H1 (cell line): ENCODE measurements around the gene TANC1. TPM values are rescaled to one million over a fixed set of nuclear protein-coding genes. Genes with fewer than 3 reads are reported as not detected.

Source experiments
- CTCF ChIA-PET: fragments of 300-600 bp; sonication (Branson Sonifier 250); formaldehyde crosslinking; loops from one replicate; lab custom pipeline; 2021; ENCODE audit not compliant: partially characterized antibody; lab: Charles Lee
- POLR2A ChIA-PET: fragments of 300-600 bp; sonication (Branson Sonifier 250); formaldehyde crosslinking; loops from one replicate; lab custom pipeline; 2021; ENCODE audit warnings: inconsistent platforms; ENCODE audit not compliant: partially characterized antibody; lab: Charles Lee
- DNase-seq, 2 experiments: peaks; one replicate each; pipeline versions ENCODE4 v3.0.0 to v3.0.0-alpha.2; 2010 to 2022; ENCODE audit warnings: low spot score in 2 of 2, low read depth in 1 of 2, mixed read lengths in 1 of 2
- FAIRE-seq: peaks from 2 replicates; lab custom pipeline; 2011; peaks lifted over from hg19 to GRCh38; lab: Jason Lieb, UNC
- H2AFZ ChIP-seq: 2 replicates; pipeline ENCODE4 v1.8.1; 2012; ENCODE audit warnings: low read length, inconsistent platforms
- H2AK5ac ChIP-seq: 2 replicates; pipeline ENCODE4 v1.6.1; 2013; ENCODE audit warnings: low read depth, low read length
- H2BK120ac ChIP-seq: replicated peaks from 2 replicates; pipeline ENCODE3; 2013; ENCODE audit warnings: low read depth, low read length, inconsistent platforms
- H2BK12ac ChIP-seq: 2 replicates; pipeline ENCODE4 v1.6.1; 2013; ENCODE audit warnings: low read depth, low read length
- H2BK15ac ChIP-seq: 2 replicates; pipeline ENCODE4 v1.6.1; 2013; ENCODE audit warnings: low read length
- H2BK20ac ChIP-seq: 2 replicates; pipeline ENCODE4 v1.6.1; 2013; ENCODE audit warnings: low read length
- H2BK5ac ChIP-seq: 2 replicates; pipeline ENCODE4 v1.6.1; 2013; ENCODE audit warnings: low read depth, low read length
- H3K14ac ChIP-seq: 2 replicates; pipeline ENCODE4 v1.6.1; 2013; ENCODE audit warnings: inconsistent platforms; ENCODE audit not compliant: insufficient read length
- H3K18ac ChIP-seq: 2 replicates; pipeline ENCODE4 v1.6.1; 2013; ENCODE audit warnings: low read length; ENCODE audit errors: extremely low read depth
- H3K23ac ChIP-seq: 2 replicates; pipeline ENCODE4 v1.6.1; 2013; ENCODE audit warnings: inconsistent platforms; ENCODE audit not compliant: insufficient read length
- H3K23me2 ChIP-seq: 2 replicates; pipeline ENCODE4 v1.6.1; 2013; ENCODE audit warnings: low read depth, low read length
- H3K27ac ChIP-seq: 2 replicates; pipeline ENCODE4 v1.6.1; 2011; ENCODE audit warnings: low read depth, low read length, inconsistent platforms
- H3K27me3 ChIP-seq, 4 experiments: replicated peaks in 1 of 4; 1 replicate in 1 of 4; 2 replicates in 3 of 4; pipeline versions ENCODE4 v1.6.1 to v1.8.1; 2011 to 2013; ENCODE audit warnings: low read length in 3 of 4, mild to moderate bottlenecking in 3 of 4, inconsistent platforms in 2 of 4, mixed read lengths in 2 of 4, moderate library complexity in 1 of 4; ENCODE audit not compliant: control insufficient read depth in 3 of 4, insufficient read depth in 3 of 4; ENCODE audit errors: extremely low read depth in 1 of 4
- H3K36me3 ChIP-seq, 4 experiments: 2 replicates each; pipeline versions ENCODE4 v1.6.1 to v1.8.1; 2011 to 2013; ENCODE audit warnings: mild to moderate bottlenecking in 4 of 4, low read length in 3 of 4, moderate library complexity in 2 of 4, control low read depth in 1 of 4, inconsistent platforms in 1 of 4; ENCODE audit not compliant: insufficient read depth in 4 of 4, control insufficient read depth in 2 of 4
- H3K4ac ChIP-seq: replicated peaks from 2 replicates; pipeline ENCODE3; 2013; ENCODE audit warnings: low read length, low read depth, mixed read lengths, inconsistent platforms; ENCODE audit not compliant: insufficient read length
- H3K4me1 ChIP-seq, 4 experiments: replicated peaks in 1 of 4; 1 replicate in 1 of 4; 2 replicates in 3 of 4; pipeline versions ENCODE4 v1.6.1 to v1.8.1; 2011 to 2013; ENCODE audit warnings: low read length in 3 of 4, inconsistent platforms in 2 of 4, mixed read lengths in 1 of 4; ENCODE audit not compliant: insufficient read depth in 4 of 4, control insufficient read depth in 3 of 4
- H3K4me2 ChIP-seq, 2 experiments: 2 replicates each; pipeline versions ENCODE4 v1.6.1 to v1.8.1; 2011 to 2013; ENCODE audit warnings: low read depth in 2 of 2, low read length in 2 of 2, control low read depth in 1 of 2, inconsistent platforms in 1 of 2, mild to moderate bottlenecking in 1 of 2; ENCODE audit not compliant: insufficient read depth in 1 of 2
- H3K4me3 ChIP-seq, 4 experiments: fragments of 200-600, 300-600 bp in 1 of 4; sonication (generic), shearing (Covaris generic), sonication (Bioruptor Twin) in 1 of 4; 2 replicates each; pipeline versions ENCODE4 v1.5.1 to v1.8.1; 2011 to 2016; ENCODE audit warnings: low read length in 4 of 4, low read depth in 3 of 4, control low read depth in 2 of 4, inconsistent platforms in 2 of 4, mild to moderate bottlenecking in 2 of 4, mixed read lengths in 1 of 4, moderate library complexity in 1 of 4; ENCODE audit not compliant: insufficient read depth in 2 of 4; ENCODE audit errors: extremely low read depth in 1 of 4
- H3K56ac ChIP-seq: replicated peaks from 2 replicates; pipeline ENCODE3; 2013; ENCODE audit warnings: low read depth, mild to moderate bottlenecking, mixed read lengths, low read length, inconsistent platforms; ENCODE audit not compliant: insufficient read length
- H3K79me1 ChIP-seq: 2 replicates; pipeline ENCODE4 v1.6.1; 2013; ENCODE audit warnings: low read depth, low read length, control low read depth
- H3K79me2 ChIP-seq, 2 experiments: 2 replicates each; pipeline versions ENCODE4 v1.6.1 to v1.8.1; 2012 to 2013; ENCODE audit warnings: low read length in 2 of 2, mild to moderate bottlenecking in 2 of 2, inconsistent platforms in 1 of 2; ENCODE audit not compliant: insufficient read depth in 2 of 2, control insufficient read depth in 1 of 2
- H3K9ac ChIP-seq, 4 experiments: replicated peaks in 1 of 4; 1 replicate in 1 of 4; 2 replicates in 3 of 4; pipeline versions ENCODE4 v1.6.1 to v1.8.1; 2011 to 2013; ENCODE audit warnings: low read depth in 3 of 4, low read length in 3 of 4, control low read depth in 2 of 4, mild to moderate bottlenecking in 2 of 4, moderate library complexity in 2 of 4, inconsistent platforms in 1 of 4; ENCODE audit errors: extremely low read depth in 1 of 4
- H3K9me3 ChIP-seq, 2 experiments: 2 replicates each; pipeline versions ENCODE4 v1.6.1 to v1.8.1; 2012 to 2013; ENCODE audit warnings: mild to moderate bottlenecking in 2 of 2, moderate library complexity in 2 of 2, control low read depth in 1 of 2, inconsistent platforms in 1 of 2, low read depth in 1 of 2, low read length in 1 of 2, mixed read lengths in 1 of 2; ENCODE audit not compliant: insufficient read depth in 2 of 2
- H4K20me1 ChIP-seq, 2 experiments: replicated peaks in 1 of 2; 2 replicates each; pipeline versions ENCODE3 to v1.8.1; 2011 to 2013; ENCODE audit warnings: inconsistent platforms in 2 of 2, low read length in 2 of 2, mild to moderate bottlenecking in 1 of 2; ENCODE audit not compliant: insufficient read depth in 2 of 2, control insufficient read depth in 1 of 2
- H4K5ac ChIP-seq: 2 replicates; pipeline ENCODE4 v1.6.1; 2013; ENCODE audit warnings: low read length, low read depth, mixed read lengths, inconsistent platforms; ENCODE audit not compliant: insufficient read length
- H4K8ac ChIP-seq: 2 replicates; pipeline ENCODE4 v1.8.0; 2013; ENCODE audit warnings: mild to moderate bottlenecking, moderate library complexity, low read length, inconsistent platforms; ENCODE audit not compliant: insufficient read depth; ENCODE audit errors: extremely low read depth
- H4K91ac ChIP-seq: replicated peaks from 2 replicates; pipeline ENCODE3; 2013; ENCODE audit warnings: low read length, mixed read lengths, inconsistent platforms; ENCODE audit not compliant: insufficient read length
- BRCA1 ChIP-seq: IDR thresholded peaks from 2 replicates; pipeline ENCODE4 v1.6.1; 2012; ENCODE audit warnings: low read depth, low read length, improper control_type of control experiment
- CBX5 ChIP-seq: fragments of 300-800, 300-1000 bp; sonication (generic); IDR thresholded peaks from 2 replicates; pipeline ENCODE4 v1.7.1; 2016; ENCODE audit warnings: antibody characterized with exemption, low read length, low read depth
- E2F6 ChIP-seq: IDR thresholded peaks from 2 replicates; pipeline ENCODE4 v1.6.1; 2012; ENCODE audit warnings: inconsistent platforms
- EGR1 ChIP-seq: IDR thresholded peaks from 2 replicates; pipeline ENCODE4 v1.6.1; 2011; ENCODE audit warnings: low read depth, low read length, borderline replicate concordance
- EZH2 ChIP-seq: fragments of 200-600 bp; sonication (generic); IDR thresholded peaks from 2 replicates; pipeline ENCODE4 v1.7.1; 2012; ENCODE audit warnings: low read depth, mild to moderate bottlenecking, moderate library complexity, low read length, inconsistent platforms; ENCODE audit not compliant: severe bottlenecking
- RFX5 ChIP-seq: IDR thresholded peaks from 2 replicates; pipeline ENCODE4 v1.6.1; 2011; ENCODE audit warnings: low read depth, low read length, improper control_type of control experiment, borderline replicate concordance
- TAF7 ChIP-seq: optimal IDR thresholded peaks from 2 replicates; pipeline ENCODE3; 2011; ENCODE audit warnings: low read depth, mild to moderate bottlenecking, inconsistent platforms, low read length, moderate library complexity, borderline replicate concordance
- WGBS, 2 experiments: shearing (Covaris generic) in 1 of 2; methylation state at CpG; one replicate each; pipeline versions ENCODE4 v1.1.6 to v1.1.7; 2013 to 2015; ENCODE audit warnings: low lambda C conversion rate in 2 of 2, mixed read lengths in 2 of 2, inconsistent platforms in 1 of 2, low coverage in 1 of 2, missing lambda C conversion rate in 1 of 2; ENCODE audit not compliant: insufficient replicate concordance in 2 of 2, insufficient coverage in 1 of 2, insufficient read length in 1 of 2; ENCODE audit errors: extremely low coverage in 1 of 2, missing lambda C conversion rate in 1 of 2; 5-methylcytosine and 5-hydroxymethylcytosine counted together
- polyA plus RNA-seq, 7 experiments: library from polyadenylated mRNA; depleted of rRNA in 3 of 7; stranded (reverse) in 5 of 7; unstranded in 2 of 7; fragments of >200 nt in 5 of 7; fragments of 200-250 nt in 2 of 7; gene quantifications; 1 replicate in 5 of 7; 2 replicates in 1 of 7; 4 replicates in 1 of 7; pipeline versions ENCODE4 v1.2.1 to v1.2.3, GENCODE V29; 2011 to 2013; ENCODE audit warnings: missing spikeins in 2 of 7, mixed read lengths in 2 of 7
- total RNA-seq: library from RNA; stranded (reverse); fragmentation: NEBNext Ultra II Directional; extraction: Animal tissue kit (Norgen Biotek cat#: 25700); gene quantifications from 2 replicates; pipeline ENCODE4 v1.2.1, GENCODE V29; 2021
- TF ChIP-seq, protein P1 (sequence below): IDR thresholded peaks from 2 replicates; pipeline ENCODE4 v1.6.1; 2011; ENCODE audit warnings: low read depth, mild to moderate bottlenecking, low read length; ENCODE audit not compliant: insufficient read depth
- TF ChIP-seq, protein P2 (sequence below), 3 experiments: IDR thresholded peaks; 1 replicate in 2 of 3; 2 replicates in 1 of 3; pipeline versions ENCODE4 v1.5.1 to v1.6.1; 2011; ENCODE audit warnings: low read length in 3 of 3, mild to moderate bottlenecking in 3 of 3, inconsistent platforms in 2 of 3, low read depth in 1 of 3, moderate library complexity in 1 of 3; ENCODE audit not compliant: insufficient read depth in 1 of 3; ENCODE audit errors: control extremely low read depth in 1 of 3

TANC1 gene
- total and polyA plus RNA-seq, 2 of the 8 experiments (the other 6 are each of a cell fraction or from before 2014, with no cell fraction given), result 4.1 to 7.6 TPM

GRCh38 chr2:159003555-159003954, 35.1 kb downstream of the TANC1 start:
- Histone ChIP-seq H3K27me3 (no peaks in the 10 kb centered on the region), H3K27ac (no peak overlapping the region), H3K79me2 (0 out of 4 replicates have a peak, but pooled peaks cover 0 to under 1% of the 10 kb centered on the region in 2 experiments), H4K8ac (no peak overlapping the region), H2AK5ac (no peak overlapping the region), H4K91ac (no peak overlapping the region), H3K36me3 (no peaks in the 10 kb centered on the region), H3K79me1 (peaks cover 2% of the 10 kb centered on the region; the same call in 1 of the 2 replicates), H2BK12ac (no peak overlapping the region), H3K4me3 (no peak overlapping the region), H3K56ac (no peak overlapping the region), H3K4me1 (no peaks in the 10 kb centered on the region), H4K20me1 (peaks cover 0 to 4% of the 10 kb centered on the region in 2 experiments), H2BK20ac (no peak overlapping the region), H3K9ac (no peak overlapping the region), H3K18ac (no peak overlapping the region), H3K4me2 (no peak overlapping the region), H2BK15ac (no peak overlapping the region), H2AFZ (no peak overlapping the region), H3K4ac (no peak overlapping the region), H2BK120ac (no peak overlapping the region), H3K23me2 (no peaks in the 10 kb centered on the region), H2BK5ac (no peak overlapping the region), H4K5ac (no peak overlapping the region), H3K14ac (no peak overlapping the region), H3K9me3 (peaks cover 3 to 5% of the 10 kb centered on the region in 2 experiments; a peak in 1 of 4 replicates), H3K23ac (no peak overlapping the region)
- 95% methylated on average over 13 of the region's 13 CpGs; no CpG with 5 or more reads in 1 of the 2 experiments for WGBS, 2 experiments
- FAIRE-seq (no peak), DNase-seq (no peak)
- ChIA-PET POLR2A (interaction anchor here (0.6 kb wide), 1 partner anchor 208 kb away, joined by 3 read pairs; no protein-coding TSS in a partner anchor), CTCF (no interaction called here)
- TF ChIP-seq CBX5 (no peak), E2F6 (no peak), RFX5 (no peak), BRCA1 (no peak), EGR1 (no peak), TAF7 (no peak), EZH2 (no peak)
- TF ChIP-seq, protein P1, sequence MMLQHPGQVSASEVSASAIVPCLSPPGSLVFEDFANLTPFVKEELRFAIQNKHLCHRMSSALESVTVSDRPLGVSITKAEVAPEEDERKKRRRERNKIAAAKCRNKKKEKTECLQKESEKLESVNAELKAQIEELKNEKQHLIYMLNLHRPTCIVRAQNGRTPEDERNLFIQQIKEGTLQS, result no peak
- TF ChIP-seq, protein P2, sequence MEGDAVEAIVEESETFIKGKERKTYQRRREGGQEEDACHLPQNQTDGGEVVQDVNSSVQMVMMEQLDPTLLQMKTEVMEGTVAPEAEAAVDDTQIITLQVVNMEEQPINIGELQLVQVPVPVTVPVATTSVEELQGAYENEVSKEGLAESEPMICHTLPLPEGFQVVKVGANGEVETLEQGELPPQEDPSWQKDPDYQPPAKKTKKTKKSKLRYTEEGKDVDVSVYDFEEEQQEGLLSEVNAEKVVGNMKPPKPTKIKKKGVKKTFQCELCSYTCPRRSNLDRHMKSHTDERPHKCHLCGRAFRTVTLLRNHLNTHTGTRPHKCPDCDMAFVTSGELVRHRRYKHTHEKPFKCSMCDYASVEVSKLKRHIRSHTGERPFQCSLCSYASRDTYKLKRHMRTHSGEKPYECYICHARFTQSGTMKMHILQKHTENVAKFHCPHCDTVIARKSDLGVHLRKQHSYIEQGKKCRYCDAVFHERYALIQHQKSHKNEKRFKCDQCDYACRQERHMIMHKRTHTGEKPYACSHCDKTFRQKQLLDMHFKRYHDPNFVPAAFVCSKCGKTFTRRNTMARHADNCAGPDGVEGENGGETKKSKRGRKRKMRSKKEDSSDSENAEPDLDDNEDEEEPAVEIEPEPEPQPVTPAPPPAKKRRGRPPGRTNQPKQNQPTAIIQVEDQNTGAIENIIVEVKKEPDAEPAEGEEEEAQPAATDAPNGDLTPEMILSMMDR (IDR thresholded peaks at IDR 0.05; ENCODE audit: control extremely low read depth in 1 of 3, insufficient read depth in 1 of 3, low read depth in 1 of 3, low read length in 3 of 3), result no peak
